ENCODE data around the gene POLR1H.
"Not testable (repeated sequence)": the region's sequence is repeated elsewhere in the genome, so short reads cannot be mapped to it uniquely, and the experiment has no call there.

Gene POLR1H

GRCh38 chr6:30061092-30061857 lies at the start of gene POLR1H:
Gene POLR1H, plus strand, starts transcription at chr6:30061265. Its CDS starts 260 bp downstream, at chr6:30061525.
- Histone ChIP-seq H3K27me3 (ENCODE audit: insufficient read depth, low read length) (no peaks in the 10 kb centered on the region), H2AFZ (ENCODE audit: low read depth, low read length) (peak within 1 kb of the TSS; percentile 91), H3K36me3 (ENCODE audit: insufficient read depth, low read length) (peaks cover 19% of the 10 kb centered on the region), H3K4me3 (ENCODE audit: low read length) (peak within 1 kb of the TSS; percentile 75), H3K4me1 (ENCODE audit: insufficient read depth, low read length) (peaks cover 31% of the 10 kb centered on the region), H3K9me3 (ENCODE audit: low read length) (no peaks in the 10 kb centered on the region)

GRCh38 chr6:30013291-30013922 lies 47.7 kb upstream of the POLR1H start:
- no peaks in the 10 kb centered on the region for H3K9me3 ChIP-seq (ENCODE audit: low read length)
- no peak overlapping the region for H2AFZ ChIP-seq (ENCODE audit: low read depth, low read length)
- H3K4me1 ChIP-seq (ENCODE audit: insufficient read depth, low read length), result no peaks in the 10 kb centered on the region
- H3K4me3 ChIP-seq (ENCODE audit: low read length), result no peak overlapping the region
- peaks cover 4% of the 10 kb centered on the region for H3K27me3 ChIP-seq (ENCODE audit: insufficient read depth, low read length)
- peaks cover 2% of the 10 kb centered on the region for H3K36me3 ChIP-seq (ENCODE audit: insufficient read depth, low read length)

- no peak overlapping the region for H2AFZ ChIP-seq (ENCODE audit: low read depth, low read length)
Observed at GRCh38 chr6:30019819-30020218, 41.2 kb upstream of the POLR1H start.

GRCh38 chr6:30020626-30021025 lies 40.4 kb upstream of the POLR1H start:
- Histone ChIP-seq H3K9me3 (ENCODE audit: low read length) (no peaks in the 10 kb centered on the region), H3K4me3 (ENCODE audit: low read length) (no peak overlapping the region), H2AFZ (ENCODE audit: low read depth, low read length) (no peak overlapping the region), H3K4me1 (ENCODE audit: insufficient read depth, low read length) (no peaks in the 10 kb centered on the region), H3K36me3 (ENCODE audit: insufficient read depth, low read length) (peaks cover 4% of the 10 kb centered on the region), H3K27me3 (ENCODE audit: insufficient read depth, low read length) (no peaks in the 10 kb centered on the region)

More at GRCh38 chr6:30019819-30020218, 41.2 kb upstream of the POLR1H start:
- no peak overlapping the region for H3K4me3 ChIP-seq (ENCODE audit: low read length)
- peaks cover 4% of the 10 kb centered on the region for H3K36me3 ChIP-seq (ENCODE audit: insufficient read depth, low read length)
- no peaks in the 10 kb centered on the region for H3K9me3 ChIP-seq (ENCODE audit: low read length)
- no peaks in the 10 kb centered on the region for H3K27me3 ChIP-seq (ENCODE audit: insufficient read depth, low read length)
- no peaks in the 10 kb centered on the region for H3K4me1 ChIP-seq (ENCODE audit: insufficient read depth, low read length)

- Histone ChIP-seq H3K27me3 (ENCODE audit: insufficient read depth, low read length) (no peaks in the 10 kb centered on the region), H3K4me3 (ENCODE audit: low read length) (no peak overlapping the region), H3K4me1 (ENCODE audit: insufficient read depth, low read length) (no peaks in the 10 kb centered on the region), H2AFZ (ENCODE audit: low read depth, low read length) (no peak overlapping the region), H3K9me3 (ENCODE audit: low read length) (no peaks in the 10 kb centered on the region), H3K36me3 (ENCODE audit: insufficient read depth, low read length) (peaks cover 4% of the 10 kb centered on the region)
Observed at GRCh38 chr6:30022189-30022588, 38.9 kb upstream of the POLR1H start.

GRCh38 chr6:30022712-30023111 lies 38.4 kb upstream of the POLR1H start:
- H3K9me3 ChIP-seq (ENCODE audit: low read length); H3K27me3 ChIP-seq (ENCODE audit: insufficient read depth, low read length); H2AFZ ChIP-seq (ENCODE audit: low read depth, low read length); H3K36me3 ChIP-seq (ENCODE audit: insufficient read depth, low read length); H3K4me1 ChIP-seq (ENCODE audit: insufficient read depth, low read length); H3K4me3 ChIP-seq (ENCODE audit: low read length): not testable (repeated sequence)

- Histone ChIP-seq H3K4me3 (ENCODE audit: low read length) (no peak overlapping the region), H3K36me3 (ENCODE audit: insufficient read depth, low read length) (no peaks in the 10 kb centered on the region), H2AFZ (ENCODE audit: low read depth, low read length) (no peak overlapping the region), H3K4me1 (ENCODE audit: insufficient read depth, low read length) (no peaks in the 10 kb centered on the region), H3K9me3 (ENCODE audit: low read length) (no peaks in the 10 kb centered on the region), H3K27me3 (ENCODE audit: insufficient read depth, low read length) (no peaks in the 10 kb centered on the region)
Observed at GRCh38 chr6:30025186-30025585, 35.9 kb upstream of the POLR1H start.

GRCh38 chr6:30029588-30029987 lies 31.5 kb upstream of the POLR1H start:
- Histone ChIP-seq H3K4me1 (ENCODE audit: insufficient read depth, low read length) (no peaks in the 10 kb centered on the region), H3K36me3 (ENCODE audit: insufficient read depth, low read length) (peaks cover 9% of the 10 kb centered on the region), H3K4me3 (ENCODE audit: low read length) (no peak overlapping the region), H3K9me3 (ENCODE audit: low read length) (no peaks in the 10 kb centered on the region), H2AFZ (ENCODE audit: low read depth, low read length) (no peak overlapping the region), H3K27me3 (ENCODE audit: insufficient read depth, low read length) (no peaks in the 10 kb centered on the region)

GRCh38 chr6:30031381-30031780 lies 29.7 kb upstream of the POLR1H start:
- no peaks in the 10 kb centered on the region for H3K4me1 ChIP-seq (ENCODE audit: insufficient read depth, low read length)
- no peak overlapping the region for H3K4me3 ChIP-seq (ENCODE audit: low read length)
- H2AFZ ChIP-seq (ENCODE audit: low read depth, low read length), result no peak overlapping the region
- H3K9me3 ChIP-seq (ENCODE audit: low read length), result no peaks in the 10 kb centered on the region
- no peaks in the 10 kb centered on the region for H3K27me3 ChIP-seq (ENCODE audit: insufficient read depth, low read length)
- H3K36me3 ChIP-seq (ENCODE audit: insufficient read depth, low read length), result peaks cover 13% of the 10 kb centered on the region

- not testable (repeated sequence) for H3K4me3 ChIP-seq (ENCODE audit: low read length); H2AFZ ChIP-seq (ENCODE audit: low read depth, low read length); H3K9me3 ChIP-seq (ENCODE audit: low read length); H3K27me3 ChIP-seq (ENCODE audit: insufficient read depth, low read length); H3K4me1 ChIP-seq (ENCODE audit: insufficient read depth, low read length)
- peaks cover 13% of the 10 kb centered on the region for H3K36me3 ChIP-seq (ENCODE audit: insufficient read depth, low read length)
Observed at GRCh38 chr6:30033440-30033839, 27.6 kb upstream of the POLR1H start.

- H3K4me1 ChIP-seq (ENCODE audit: insufficient read depth, low read length), result no peaks in the 10 kb centered on the region
- no peak overlapping the region for H3K4me3 ChIP-seq (ENCODE audit: low read length)
- H3K27me3 ChIP-seq (ENCODE audit: insufficient read depth, low read length), result no peaks in the 10 kb centered on the region
- H2AFZ ChIP-seq (ENCODE audit: low read depth, low read length), result no peak overlapping the region
- H3K9me3 ChIP-seq (ENCODE audit: low read length), result no peaks in the 10 kb centered on the region
- peaks cover 13% of the 10 kb centered on the region for H3K36me3 ChIP-seq (ENCODE audit: insufficient read depth, low read length)
Observed at GRCh38 chr6:30035784-30036183, 25.3 kb upstream of the POLR1H start.

- H3K36me3 ChIP-seq (ENCODE audit: insufficient read depth, low read length), result peaks cover 13% of the 10 kb centered on the region
- H3K4me3 ChIP-seq (ENCODE audit: low read length), result no peak overlapping the region
- H3K9me3 ChIP-seq (ENCODE audit: low read length), result no peaks in the 10 kb centered on the region
- no peaks in the 10 kb centered on the region for H3K4me1 ChIP-seq (ENCODE audit: insufficient read depth, low read length)
- no peaks in the 10 kb centered on the region for H3K27me3 ChIP-seq (ENCODE audit: insufficient read depth, low read length)
- no peak overlapping the region for H2AFZ ChIP-seq (ENCODE audit: low read depth, low read length)
Observed at GRCh38 chr6:30037182-30037788, 23.8 kb upstream of the POLR1H start.

GRCh38 chr6:30041221-30041620 lies 19.8 kb upstream of the POLR1H start:
- Histone ChIP-seq H3K4me1 (ENCODE audit: insufficient read depth, low read length) (no peaks in the 10 kb centered on the region), H2AFZ (ENCODE audit: low read depth, low read length) (no peak overlapping the region), H3K4me3 (ENCODE audit: low read length) (no peak overlapping the region), H3K27me3 (ENCODE audit: insufficient read depth, low read length) (no peaks in the 10 kb centered on the region), H3K9me3 (ENCODE audit: low read length) (no peaks in the 10 kb centered on the region), H3K36me3 (ENCODE audit: insufficient read depth, low read length) (no peaks in the 10 kb centered on the region)
